Effector memory CD4-positive, alpha-beta T cell (primary cell): ENCODE results near the gene TMEM107.

ENCODE experiments used
- DNase-seq, 3 donors: peaks; one replicate each; pipeline ENCODE4 v3.0.0-alpha.2; 2020
- H3K27ac ChIP-seq: 2 replicates; pipeline ENCODE4 v1.7.0; 2013; ENCODE audit warnings: mild to moderate bottlenecking, low read length, moderate library complexity; ENCODE audit not compliant: insufficient read depth, poor library complexity, severe bottlenecking
- H3K27me3 ChIP-seq: replicated peaks from 2 replicates; pipeline ENCODE4 v1.7.0; 2013; ENCODE audit warnings: mild to moderate bottlenecking, low read length; ENCODE audit not compliant: insufficient read depth, control insufficient read depth, poor library complexity, severe bottlenecking
- H3K36me3 ChIP-seq: 2 replicates; pipeline ENCODE4 v1.7.0; 2013; ENCODE audit warnings: mild to moderate bottlenecking, low read length, moderate library complexity; ENCODE audit not compliant: control insufficient read depth, insufficient read depth
- H3K4me1 ChIP-seq: 2 replicates; pipeline ENCODE4 v1.7.0; 2013; ENCODE audit warnings: low read length, mild to moderate bottlenecking; ENCODE audit not compliant: control insufficient read depth, insufficient read depth, poor library complexity, severe bottlenecking
- H3K4me3 ChIP-seq: 2 replicates; pipeline ENCODE4 v1.7.0; 2013; ENCODE audit warnings: low read length, low read depth, mild to moderate bottlenecking; ENCODE audit not compliant: insufficient read depth, poor library complexity, severe bottlenecking
- H3K9me3 ChIP-seq: 2 replicates; pipeline ENCODE4 v1.7.0; 2013; ENCODE audit warnings: mild to moderate bottlenecking, low read length, moderate library complexity; ENCODE audit not compliant: control insufficient read depth

Gene TMEM107

GRCh38 chr17:8161289-8162232 lies 14.6 kb downstream of the TMEM107 start:
- peaks cover 48% of the 10 kb centered on the region for H3K4me1 ChIP-seq
- peak overlapping the region; percentile 95 for H3K4me3 ChIP-seq
- H3K27ac ChIP-seq = peak overlapping the region; percentile 97
- no peaks in the 10 kb centered on the region for H3K27me3 ChIP-seq
- H3K9me3 ChIP-seq = no peaks in the 10 kb centered on the region
- peaks cover 27% of the 10 kb centered on the region for H3K36me3 ChIP-seq
- no peak for DNase-seq

GRCh38 chr17:8160741-8161221 lies 15.4 kb downstream of the TMEM107 start:
- H3K4me1 ChIP-seq = peaks cover 48% of the 10 kb centered on the region
- no peak overlapping the region for H3K4me3 ChIP-seq
- peaks cover 27% of the 10 kb centered on the region for H3K36me3 ChIP-seq
- no peak for DNase-seq
- no peaks in the 10 kb centered on the region for H3K9me3 ChIP-seq
- peak overlapping the region; percentile 97 for H3K27ac ChIP-seq
- H3K27me3 ChIP-seq = no peaks in the 10 kb centered on the region

- no peaks in the 10 kb centered on the region for H3K27me3 ChIP-seq
- H3K27ac ChIP-seq = peak overlapping the region; percentile 35
- no peak overlapping the region for H3K4me3 ChIP-seq
- DNase-seq = no peak
- peaks cover 53% of the 10 kb centered on the region for H3K4me1 ChIP-seq
- H3K9me3 ChIP-seq = no peaks in the 10 kb centered on the region
- peaks cover 27% of the 10 kb centered on the region for H3K36me3 ChIP-seq
Observed at GRCh38 chr17:8160224-8160577, 16.0 kb downstream of the TMEM107 start.

GRCh38 chr17:8159459-8160223 lies 16.5 kb downstream of the TMEM107 start:
- no peaks in the 10 kb centered on the region for H3K9me3 ChIP-seq
- H3K4me3 ChIP-seq = no peak overlapping the region
- peaks cover 52% of the 10 kb centered on the region for H3K4me1 ChIP-seq
- no peaks in the 10 kb centered on the region for H3K27me3 ChIP-seq
- no peak for DNase-seq
- H3K27ac ChIP-seq = peak overlapping the region; percentile 35
- H3K36me3 ChIP-seq = peaks cover 27% of the 10 kb centered on the region

GRCh38 chr17:8159032-8159400 lies 17.2 kb downstream of the TMEM107 start:
- DNase-seq = no peak

GRCh38 chr17:8158267-8159031 lies 17.7 kb downstream of the TMEM107 start:
- Histone ChIP-seq H3K4me1 (peaks cover 51% of the 10 kb centered on the region), H3K27ac (peak overlapping the region; percentile 66), H3K36me3 (peaks cover 27% of the 10 kb centered on the region), H3K4me3 (no peak overlapping the region), H3K27me3 (no peaks in the 10 kb centered on the region), H3K9me3 (no peaks in the 10 kb centered on the region)
- DNase-seq = peak; percentile 70 to 84 (median 78)

More at GRCh38 chr17:8159032-8159400, 17.2 kb downstream of the TMEM107 start:
- no peaks in the 10 kb centered on the region for H3K9me3 ChIP-seq
- H3K4me1 ChIP-seq = peaks cover 51% of the 10 kb centered on the region
- H3K36me3 ChIP-seq = peaks cover 27% of the 10 kb centered on the region
- H3K4me3 ChIP-seq = no peak overlapping the region
- no peaks in the 10 kb centered on the region for H3K27me3 ChIP-seq
- H3K27ac ChIP-seq = peak overlapping the region; percentile 35

- Histone ChIP-seq H3K27me3 (no peaks in the 10 kb centered on the region), H3K4me3 (peak overlapping the region; percentile 94), H3K4me1 (peaks cover 60% of the 10 kb centered on the region), H3K36me3 (peaks cover 27% of the 10 kb centered on the region), H3K9me3 (no peaks in the 10 kb centered on the region), H3K27ac (peak overlapping the region; percentile 100)
- DNase-seq = peak; percentile 100
Observed at GRCh38 chr17:8156246-8156992, 19.8 kb downstream of the TMEM107 start.

GRCh38 chr17:8155996-8156245 lies 20.3 kb downstream of the TMEM107 start:
- DNase-seq = no peak
- Histone ChIP-seq H3K9me3 (no peaks in the 10 kb centered on the region), H3K4me1 (peaks cover 60% of the 10 kb centered on the region), H3K4me3 (peak overlapping the region; percentile 94), H3K27me3 (no peaks in the 10 kb centered on the region), H3K36me3 (peaks cover 25% of the 10 kb centered on the region), H3K27ac (peak overlapping the region; percentile 100)

GRCh38 chr17:8155231-8155995 lies 20.8 kb downstream of the TMEM107 start:
- H3K36me3 ChIP-seq = peaks cover 22% of the 10 kb centered on the region

More at GRCh38 chr17:8155231-8155995, 20.8 kb downstream of the TMEM107 start:
- Histone ChIP-seq H3K4me3 (peak overlapping the region; percentile 94), H3K4me1 (peaks cover 60% of the 10 kb centered on the region), H3K9me3 (no peaks in the 10 kb centered on the region), H3K27me3 (no peaks in the 10 kb centered on the region), H3K27ac (peak overlapping the region; percentile 100)
- no peak for DNase-seq
